Chondrocyte (in vitro differentiated cells): ENCODE data around the gene PTPRK. TPM values are rescaled to one million over a fixed set of nuclear protein-coding genes. Genes with fewer than 3 reads are reported as not detected.

Experiments
- DNase-seq: peaks from one replicate; pipeline ENCODE4 v3.0.0; 2021; ENCODE audit warnings: mixed read lengths, low spot score
- H3K27ac Mint-ChIP-seq: one replicate; pipeline ENCODE4 v1.8.0; 2021; ENCODE audit warnings: mild to moderate bottlenecking, moderate library complexity, mixed read lengths; ENCODE audit not compliant: unreplicated experiment
- H3K27me3 Mint-ChIP-seq: 2 replicates; pipeline ENCODE4 v1.8.0; 2021; ENCODE audit warnings: low read depth, mixed read lengths
- H3K36me3 Mint-ChIP-seq: 2 replicates; pipeline ENCODE4 v1.8.0; 2021; ENCODE audit warnings: low read depth, mixed read lengths
- H3K4me1 Mint-ChIP-seq: 2 replicates; pipeline ENCODE4 v1.8.0; 2021; ENCODE audit warnings: low read depth, mild to moderate bottlenecking, mixed read lengths
- H3K4me3 Mint-ChIP-seq: one replicate; pipeline ENCODE4 v1.8.0; 2021; ENCODE audit warnings: mild to moderate bottlenecking, moderate library complexity, mixed read lengths; ENCODE audit not compliant: unreplicated experiment
- H3K9me3 Mint-ChIP-seq: 2 replicates; pipeline ENCODE4 v1.8.0; 2021; ENCODE audit warnings: low read depth, mixed read lengths
- CTCF ChIP-seq: fragments of 200-600 bp; sonication (generic); IDR thresholded peaks from 2 replicates; pipeline ENCODE4 v1.5.0; 2021; ENCODE audit warnings: antibody characterized with exemption, mild to moderate bottlenecking, moderate library complexity
- total RNA-seq: library from RNA; stranded (reverse); gene quantifications from 3 replicates; pipeline ENCODE4 v1.2.1, GENCODE V29; 2021

Gene PTPRK
- total RNA-seq, 1 donor from 2014 or later = 63.3 TPM

GRCh38 chr6:128073389-128073788, 447.0 kb downstream of the PTPRK start:
- H3K27ac Mint-ChIP-seq = no peak overlapping the region
- H3K4me1 Mint-ChIP-seq = peaks cover 9% of the 10 kb centered on the region

GRCh38 chr6:128071212-128071611, 449.2 kb downstream of the PTPRK start:
- Mint-ChIP-seq H3K4me1 (peaks cover 16% of the 10 kb centered on the region), H3K36me3 (peaks cover 3% of the 10 kb centered on the region), H3K27me3 (no peaks in the 10 kb centered on the region), H3K4me3 (no peak overlapping the region), H3K9me3 (no peaks in the 10 kb centered on the region), H3K27ac (no peak overlapping the region)
- no peak for TF ChIP-seq CTCF
- no peak for DNase-seq

More at GRCh38 chr6:128073389-128073788, 447.0 kb downstream of the PTPRK start:
- no peaks in the 10 kb centered on the region for H3K9me3 Mint-ChIP-seq
- H3K4me3 Mint-ChIP-seq = no peak overlapping the region
- no peak for DNase-seq
- peaks cover 3% of the 10 kb centered on the region for H3K36me3 Mint-ChIP-seq
- H3K27me3 Mint-ChIP-seq = no peaks in the 10 kb centered on the region
- TF ChIP-seq CTCF = no peak

- TF ChIP-seq CTCF = no peak
- Mint-ChIP-seq H3K9me3 (no peaks in the 10 kb centered on the region), H3K4me3 (no peak overlapping the region), H3K36me3 (peaks cover 3% of the 10 kb centered on the region), H3K27me3 (no peaks in the 10 kb centered on the region), H3K4me1 (peaks cover 16% of the 10 kb centered on the region), H3K27ac (no peak overlapping the region)
- DNase-seq = no peak
Measured at GRCh38 chr6:128070406-128070805, 450.0 kb downstream of the PTPRK start.

GRCh38 chr6:128069188-128069587, 451.2 kb downstream of the PTPRK start:
- Mint-ChIP-seq H3K9me3 (no peaks in the 10 kb centered on the region), H3K4me1 (peaks cover 23% of the 10 kb centered on the region), H3K36me3 (peaks cover 3% of the 10 kb centered on the region), H3K4me3 (no peak overlapping the region), H3K27me3 (no peaks in the 10 kb centered on the region), H3K27ac (no peak overlapping the region)
- no peak for TF ChIP-seq CTCF
- DNase-seq = no peak

GRCh38 chr6:128068119-128068479, 452.3 kb downstream of the PTPRK start:
- no peak overlapping the region for H3K27ac Mint-ChIP-seq

More at GRCh38 chr6:128068119-128068479, 452.3 kb downstream of the PTPRK start:
- H3K27me3 Mint-ChIP-seq = no peaks in the 10 kb centered on the region
- peaks cover 24% of the 10 kb centered on the region for H3K4me1 Mint-ChIP-seq
- no peak for DNase-seq
- H3K36me3 Mint-ChIP-seq = peaks cover 3% of the 10 kb centered on the region
- no peak overlapping the region for H3K4me3 Mint-ChIP-seq
- H3K9me3 Mint-ChIP-seq = no peaks in the 10 kb centered on the region
- TF ChIP-seq CTCF = peak; percentile 21
